ENCODE results near the gene GLMP.
A peak's percentile ranks its signal among the peaks of the same experiment; 100 is the strongest.
"Not testable (repeated sequence)": the region's sequence is repeated elsewhere in the genome, so short reads cannot be mapped to it uniquely, and the experiment has no call there.

Gene GLMP

GRCh38 chr1:156295391-156295947, at the start of gene GLMP:
Gene GLMP (minus strand): TSS chr1:156295679. CDS start chr1:156295645, 34 bp downstream.
- intact Hi-C loops (cut with DNase I): no loop called here
- DNase-seq: peak; percentile 57 to 91 (median 80)

- intact Hi-C loops (cut with DNase I): no loop called here
- no peak for DNase-seq
Measured at GRCh38 chr1:156344409-156344808, 48.9 kb upstream of the GLMP start.

- intact Hi-C loops (cut with DNase I): no loop called here
- DNase-seq: no peak
Measured at GRCh38 chr1:156342166-156342955, 46.9 kb upstream of the GLMP start.

- peak; percentile 91 to 100 (median 98) for DNase-seq
- intact Hi-C loops (cut with DNase I): loop anchor here (2.0 kb wide), 1 partner anchor 56 kb away; the partner anchor contains the start of gene SMG5
Measured at GRCh38 chr1:156338180-156338976, 42.9 kb upstream of the GLMP start, which contains the start of the genes CCT3 and TSACC. Gene CCT3 (minus strand): TSS chr1:156338292. CDS start chr1:156338184, 108 bp downstream. Gene TSACC (plus strand): TSS chr1:156338526. CDS start chr1:156339758, 1,232 bp downstream.

- peak in 18 of 42 donors; percentile 3 to 67 (median 38) for DNase-seq
- intact Hi-C loops (cut with DNase I): loop anchor here (2.0 kb wide), 1 partner anchor 55 kb away; the partner anchor contains the start of gene SMG5
Measured at GRCh38 chr1:156337888-156338179, 42.4 kb upstream of the GLMP start.

GRCh38 chr1:156337052-156337887, 41.8 kb upstream of the GLMP start:
- intact Hi-C loops (cut with DNase I): no loop called here
- DNase-seq: peak in 3 of 42 donors; percentile 7 to 42 (median 26)

- intact Hi-C loops (cut with DNase I): no loop called here
Measured at GRCh38 chr1:156336242-156336641, 40.8 kb upstream of the GLMP start.

GRCh38 chr1:156323179-156323578, 27.7 kb upstream of the GLMP start:
- DNase-seq; intact Hi-C loops (cut with DNase I): not testable (repeated sequence)

More at GRCh38 chr1:156336242-156336641, 40.8 kb upstream of the GLMP start:
- no peak for DNase-seq

- DNase-seq: no peak
- intact Hi-C loops (cut with DNase I): no loop called here
Measured at GRCh38 chr1:156320560-156320959, 25.1 kb upstream of the GLMP start.

GRCh38 chr1:156319664-156320063, 24.2 kb upstream of the GLMP start:
- DNase-seq: peak in 2 of 42 donors; percentile 15 to 18
- intact Hi-C loops (cut with DNase I): no loop called here

- intact Hi-C loops (cut with DNase I): no loop called here
- no peak for DNase-seq
Measured at GRCh38 chr1:156316909-156317308, 21.4 kb upstream of the GLMP start.

- intact Hi-C loops (cut with DNase I): no loop called here
Measured at GRCh38 chr1:156310962-156311361, 15.5 kb upstream of the GLMP start.

GRCh38 chr1:156308078-156308477, 12.6 kb upstream of the GLMP start:
- intact Hi-C loops (cut with DNase I): no loop called here
- no peak for DNase-seq

More at GRCh38 chr1:156310962-156311361, 15.5 kb upstream of the GLMP start:
- peak in 5 of 42 donors; percentile 8 to 71 (median 46) for DNase-seq

- intact Hi-C loops (cut with DNase I): no loop called here
- DNase-seq: no peak
Measured at GRCh38 chr1:156305215-156305614, 9.7 kb upstream of the GLMP start.

- intact Hi-C loops (cut with DNase I): no loop called here
- DNase-seq: no peak
Measured at GRCh38 chr1:156303241-156303640, 7.8 kb upstream of the GLMP start.

GRCh38 chr1:156298852-156299357, 3.4 kb upstream of the GLMP start, which contains the start of gene VHLL:
Gene VHLL (minus strand): TSS chr1:156299307. CDS start chr1:156299189, 118 bp downstream.
- no peak for DNase-seq
- intact Hi-C loops (cut with DNase I): no loop called here

GRCh38 chr1:156293895-156294294, 1.6 kb downstream of the GLMP start:
- no peak for DNase-seq
- intact Hi-C loops (cut with DNase I): no loop called here

GRCh38 chr1:156293098-156293434, 2.4 kb downstream of the GLMP start:
- no peak for DNase-seq
- intact Hi-C loops (cut with DNase I): no loop called here

Measured in head of caudate nucleus (tissue), 42 donors.